Measurements from ENCODE around the gene APBB2. TPM values are rescaled to one million over a fixed set of nuclear protein-coding genes. Genes with fewer than 3 reads are reported as not detected.

The APBB2 gene
- total and polyA plus RNA-seq, 11 donors = 8.6 to 39.1 (median 26.7) TPM

DNA sequence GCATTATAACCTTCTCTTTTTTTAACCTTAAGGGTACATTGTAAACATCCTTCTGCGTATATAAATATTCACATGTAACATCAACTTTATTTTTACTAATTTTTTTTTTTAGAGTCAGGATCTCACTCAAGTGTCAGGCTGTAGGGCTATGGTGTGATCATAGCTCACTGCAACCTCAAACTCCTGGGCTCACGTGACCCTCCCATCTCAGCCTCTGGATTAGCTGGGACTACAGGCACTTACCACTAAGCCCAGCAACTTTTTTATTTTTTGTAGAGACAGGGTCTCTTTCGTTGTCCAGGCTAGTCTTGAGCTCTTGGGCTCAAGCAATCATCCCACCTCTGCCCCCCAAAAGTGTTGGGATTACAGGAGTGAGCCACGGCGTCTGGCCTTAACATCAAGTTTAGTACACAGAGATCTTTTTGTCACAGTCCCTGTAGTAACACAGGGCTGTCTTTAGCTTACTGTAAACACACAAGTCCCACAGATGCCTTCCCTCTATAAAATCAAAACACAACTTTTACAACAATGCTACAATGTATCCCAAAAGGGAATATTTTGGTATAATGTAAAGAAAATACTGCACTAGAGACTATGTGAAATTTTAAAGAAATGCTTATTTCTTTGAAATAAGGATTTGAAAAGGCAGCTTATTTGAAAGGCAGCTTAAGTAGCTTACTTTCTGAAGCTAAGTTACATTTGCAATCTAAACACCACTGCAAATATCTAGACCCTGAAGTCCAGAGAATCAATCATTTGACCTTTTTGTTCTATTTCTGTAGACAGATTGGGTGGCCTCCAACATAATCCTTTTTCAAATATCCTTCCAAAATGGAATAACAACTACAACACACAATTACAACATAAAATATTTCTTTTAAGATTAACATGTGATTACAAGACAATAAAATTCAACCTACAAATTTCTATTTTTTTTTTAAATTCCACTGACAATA lies 116.0 kb downstream of the APBB2 start:
- intact Hi-C loops (cut with DNase I) = loop anchor here in 2 of 10 donors (5.0 kb wide), 2 partner anchors 46 to 114 kb away; partner anchors contain the start of gene APBB2 (in 1 of the 2)
- no peaks in the 10 kb centered on the region for H3K36me3 ChIP-seq
- ATAC-seq = no peak
- WGBS, 4 donors = 68 to 74% (median 70%) methylated on average over 5 of the region's 5 CpGs
- H3K4me1 ChIP-seq = peaks cover 0 to 61% (median 7%) of the 10 kb centered on the region in 12 donors
- TF ChIP-seq, protein P1, sequence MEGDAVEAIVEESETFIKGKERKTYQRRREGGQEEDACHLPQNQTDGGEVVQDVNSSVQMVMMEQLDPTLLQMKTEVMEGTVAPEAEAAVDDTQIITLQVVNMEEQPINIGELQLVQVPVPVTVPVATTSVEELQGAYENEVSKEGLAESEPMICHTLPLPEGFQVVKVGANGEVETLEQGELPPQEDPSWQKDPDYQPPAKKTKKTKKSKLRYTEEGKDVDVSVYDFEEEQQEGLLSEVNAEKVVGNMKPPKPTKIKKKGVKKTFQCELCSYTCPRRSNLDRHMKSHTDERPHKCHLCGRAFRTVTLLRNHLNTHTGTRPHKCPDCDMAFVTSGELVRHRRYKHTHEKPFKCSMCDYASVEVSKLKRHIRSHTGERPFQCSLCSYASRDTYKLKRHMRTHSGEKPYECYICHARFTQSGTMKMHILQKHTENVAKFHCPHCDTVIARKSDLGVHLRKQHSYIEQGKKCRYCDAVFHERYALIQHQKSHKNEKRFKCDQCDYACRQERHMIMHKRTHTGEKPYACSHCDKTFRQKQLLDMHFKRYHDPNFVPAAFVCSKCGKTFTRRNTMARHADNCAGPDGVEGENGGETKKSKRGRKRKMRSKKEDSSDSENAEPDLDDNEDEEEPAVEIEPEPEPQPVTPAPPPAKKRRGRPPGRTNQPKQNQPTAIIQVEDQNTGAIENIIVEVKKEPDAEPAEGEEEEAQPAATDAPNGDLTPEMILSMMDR (IDR thresholded peaks at IDR 0.05) = no peak
- no peak for TF ChIP-seq POLR2A (IDR thresholded peaks at IDR 0.05)
- no peaks in the 10 kb centered on the region for H3K27me3 ChIP-seq
- H3K4me3 ChIP-seq = peak overlapping the region in 1 of 12 donors; percentile 2
- peak overlapping the region in 1 of 12 donors; percentile 5 for H3K27ac ChIP-seq
- DNase-seq = no peak
- H3K9me3 ChIP-seq = no peaks in the 10 kb centered on the region

DNA sequence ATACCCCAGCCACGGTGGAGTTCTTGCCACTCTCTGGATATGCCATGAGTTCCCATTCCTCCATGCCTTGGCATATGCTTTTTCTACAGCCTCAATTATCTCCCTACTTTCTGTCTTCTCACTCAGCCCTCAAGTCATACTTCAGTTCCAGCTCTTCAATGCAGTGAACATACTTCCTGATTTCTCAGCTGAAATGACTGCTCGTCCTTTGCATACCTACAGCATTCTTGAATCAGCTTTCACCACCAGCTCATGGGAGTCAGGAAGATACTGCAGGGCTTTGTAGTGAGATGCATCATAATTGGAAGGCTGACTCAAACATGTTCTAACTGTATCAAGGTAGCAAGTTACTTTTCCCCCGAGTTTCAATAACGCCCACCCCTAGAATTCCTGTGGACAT lies 118.4 kb downstream of the APBB2 start:
- Histone ChIP-seq H3K9me3 (no peaks in the 10 kb centered on the region), H3K27ac (no peak overlapping the region), H3K4me1 (peaks cover 0 to 65% (median 7%) of the 10 kb centered on the region in 12 donors), H3K4me3 (no peak overlapping the region), H3K36me3 (no peaks in the 10 kb centered on the region), H3K27me3 (no peaks in the 10 kb centered on the region)
- ATAC-seq = no peak
- DNase-seq = no peak
- no peak for TF ChIP-seq POLR2A (IDR thresholded peaks at IDR 0.05)
- TF ChIP-seq, protein P1 (IDR thresholded peaks at IDR 0.05) = no peak
- intact Hi-C loops (cut with DNase I) = loop anchor here in 2 of 10 donors (5.0 kb wide), 2 partner anchors 44 to 116 kb away; partner anchors contain the start of gene APBB2 (in 1 of the 2)
- 80 to 84% (median 81%) methylated on average over 4 of the region's 4 CpGs for WGBS, 4 donors

DNA sequence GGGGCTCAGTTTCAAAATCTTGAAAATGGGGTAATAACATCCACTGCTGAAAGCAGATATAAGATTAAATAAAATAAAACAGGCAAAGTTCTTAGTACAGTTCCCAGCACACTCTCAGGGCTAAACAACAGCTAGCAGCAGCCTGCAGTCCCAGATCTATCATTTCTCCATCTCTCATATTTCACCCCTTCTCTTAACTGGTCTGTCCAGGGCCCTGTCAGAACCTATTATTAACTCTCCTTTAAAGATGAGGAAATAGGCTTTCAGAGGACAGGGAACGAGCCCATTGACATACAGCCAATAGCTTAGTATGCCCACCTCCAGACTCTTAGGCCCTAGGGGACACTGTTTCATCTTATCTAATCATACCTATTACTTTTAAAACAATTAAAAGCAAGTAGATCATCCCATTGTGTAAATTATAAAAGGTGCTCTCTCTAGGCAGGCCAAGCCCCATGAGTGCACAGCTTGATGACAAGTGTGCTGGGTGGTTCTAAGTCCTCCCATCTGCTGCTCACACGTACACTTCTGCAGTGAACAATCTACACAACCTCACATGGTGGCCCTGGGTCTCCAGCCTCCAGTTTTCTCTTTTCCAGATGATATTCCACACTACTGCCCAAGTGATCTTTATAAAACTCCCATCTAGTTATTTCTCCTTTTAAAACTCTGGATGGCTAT lies 119.0 kb downstream of the APBB2 start:
- no peak overlapping the region for H3K4me3 ChIP-seq
- DNase-seq (no peak), ATAC-seq (no peak)
- TF ChIP-seq, protein P1 (IDR thresholded peaks at IDR 0.05) = no peak
- no peak for TF ChIP-seq POLR2A (IDR thresholded peaks at IDR 0.05)
- no peaks in the 10 kb centered on the region for H3K9me3 ChIP-seq
- H3K36me3 ChIP-seq = no peaks in the 10 kb centered on the region
- 74 to 83% (median 77%) methylated on average over 2 of the region's 2 CpGs for WGBS, 4 donors
- no peaks in the 10 kb centered on the region for H3K27me3 ChIP-seq
- H3K27ac ChIP-seq = no peak overlapping the region
- intact Hi-C loops (cut with DNase I) = loop anchor here in 2 of 10 donors (5.0 kb wide), 2 partner anchors 43 to 117 kb away; partner anchors contain the start of gene APBB2 (in 1 of the 2)
- peaks cover 0 to 59% (median 7%) of the 10 kb centered on the region in 12 donors for H3K4me1 ChIP-seq

Measured in heart left ventricle (tissue), 16 donors.